HepG2 (cell line): ENCODE data around the gene WASF1. TPM values are rescaled to one million over a fixed set of nuclear protein-coding genes. Genes with fewer than 3 reads are reported as not detected.
A peak's percentile ranks its signal among the peaks of the same experiment; 100 is the strongest.

Experiments used
- ATF7-NPFF ChIP-seq: sonication (generic); formaldehyde crosslinking; IDR thresholded peaks from 2 replicates; pipeline ENCODE4 v1.8.1; 2023; ENCODE audit warnings: mild to moderate bottlenecking, low read depth, missing genetic modification reagents, moderate library complexity
- KDM4B ChIP-seq: sonication (generic); formaldehyde crosslinking; IDR thresholded peaks from 2 replicates; pipeline ENCODE4 v1.4.0; 2020; ENCODE audit warnings: missing genetic modification reagents
- MIER2 ChIP-seq: IDR thresholded peaks from 2 replicates; pipeline ENCODE4 v1.6.1; 2016; ENCODE audit warnings: missing biosample characterization, missing genetic modification reagents
- NCOA5 ChIP-seq: sonication (generic); formaldehyde crosslinking; IDR thresholded peaks from 2 replicates; pipeline ENCODE4 v1.4.0; 2020; ENCODE audit warnings: missing genetic modification reagents
- SMAD3 ChIP-seq: sonication (generic); formaldehyde crosslinking; IDR thresholded peaks from 2 replicates; pipeline ENCODE4 v1.4.0; 2020; ENCODE audit warnings: missing genetic modification reagents
- TARDBP ChIP-seq: sonication (generic); formaldehyde crosslinking; IDR thresholded peaks from 2 replicates; pipeline ENCODE4 v1.8.0; 2022; ENCODE audit warnings: mild to moderate bottlenecking, missing genetic modification reagents
- THYN1 ChIP-seq: sonication (generic); formaldehyde crosslinking; IDR thresholded peaks from 2 replicates; pipeline ENCODE4 v1.8.1; 2023; ENCODE audit warnings: low read depth, mild to moderate bottlenecking, moderate library complexity, missing genetic modification reagents, borderline replicate concordance
- ZFP36L1 ChIP-seq: sonication (generic); formaldehyde crosslinking; IDR thresholded peaks from 2 replicates; pipeline ENCODE4 v1.8.0; 2022; ENCODE audit warnings: mild to moderate bottlenecking, missing genetic modification reagents, moderate library complexity
- ZMYM4 ChIP-seq: sonication (generic); formaldehyde crosslinking; IDR thresholded peaks from 2 replicates; pipeline ENCODE4 v1.8.1; 2023; ENCODE audit warnings: mild to moderate bottlenecking, missing genetic modification reagents
- ZNF317 ChIP-seq: sonication (generic); formaldehyde crosslinking; IDR thresholded peaks from 2 replicates; pipeline ENCODE4 v1.5.0; 2020; ENCODE audit warnings: mild to moderate bottlenecking, missing genetic modification reagents
- ZNF562 ChIP-seq: sonication (generic); formaldehyde crosslinking; IDR thresholded peaks from 2 replicates; pipeline ENCODE4 v1.8.0; 2022; ENCODE audit warnings: missing genetic modification reagents, borderline replicate concordance
- ZNF589 ChIP-seq: sonication (generic); formaldehyde crosslinking; conservative IDR thresholded peaks from 2 replicates; pipeline ENCODE4 v1.8.0; 2022; ENCODE audit warnings: mild to moderate bottlenecking, moderate library complexity, missing genetic modification reagents
- ZNF674 ChIP-seq: sonication (generic); formaldehyde crosslinking; IDR thresholded peaks from 2 replicates; pipeline ENCODE4 v1.5.0; 2020; ENCODE audit warnings: low read depth, mild to moderate bottlenecking, missing genetic modification reagents
- ZSCAN22 ChIP-seq: sonication (generic); formaldehyde crosslinking; IDR thresholded peaks from 2 replicates; pipeline ENCODE4 v1.4.0; 2020; ENCODE audit warnings: mild to moderate bottlenecking, missing genetic modification reagents
- polyA plus RNA-seq, 8 experiments: library from polyadenylated mRNA; depleted of rRNA in 3 of 8; stranded (reverse) in 7 of 8; unstranded in 1 of 8; fragments of >200 nt; fragmentation: Illumina TruSeq in 4 of 8; extraction: Trizol in 4 of 8; gene quantifications; 2 replicates each; pipeline versions ENCODE4 v1.2.1 to v1.2.3, GENCODE V29; 2011 to 2016; ENCODE audit warnings: low read depth in 4 of 8, missing spikeins in 1 of 8, mixed read lengths in 1 of 8; ENCODE audit not compliant: insufficient read depth in 1 of 8
- total RNA-seq, 5 experiments: library from RNA; depleted of rRNA; stranded (reverse); fragments of >200 nt; fragmentation: Illumina TruSeq; extraction: Trizol; gene quantifications; 2 replicates each; pipeline ENCODE4 v1.2.3, GENCODE V29; 2016; ENCODE audit warnings: low read depth in 1 of 5
- TF ChIP-seq, protein P1 (sequence below): sonication (generic); formaldehyde crosslinking; IDR thresholded peaks from 2 replicates; pipeline ENCODE4 v1.4.0; 2020; ENCODE audit warnings: missing genetic modification reagents, mild to moderate bottlenecking, borderline replicate concordance
- TF ChIP-seq, protein P2 (sequence below): sonication (generic); formaldehyde crosslinking; IDR thresholded peaks from 2 replicates; pipeline ENCODE4 v1.9.0; 2021; ENCODE audit warnings: missing genetic modification reagents, mild to moderate bottlenecking, borderline replicate concordance
- TF ChIP-seq, protein P3 (sequence below): IDR thresholded peaks from 2 replicates; pipeline ENCODE4 v1.6.1; 2016
- TF ChIP-seq, protein P4 (sequence below): sonication (generic); formaldehyde crosslinking; IDR thresholded peaks from 2 replicates; pipeline ENCODE4 v1.4.0; 2020; ENCODE audit warnings: missing genetic modification reagents, mild to moderate bottlenecking, borderline replicate concordance
- TF ChIP-seq, protein P5 (sequence below): sonication (generic); formaldehyde crosslinking; IDR thresholded peaks from 2 replicates; pipeline ENCODE4 v1.9.0; 2022; ENCODE audit warnings: low read depth, missing genetic modification reagents

Gene WASF1
- total and polyA plus RNA-seq, 2 of the 13 experiments (the other 11 are each of a cell fraction or from before 2014, with no cell fraction given) = 8.5 to 17.3 TPM

DNA sequence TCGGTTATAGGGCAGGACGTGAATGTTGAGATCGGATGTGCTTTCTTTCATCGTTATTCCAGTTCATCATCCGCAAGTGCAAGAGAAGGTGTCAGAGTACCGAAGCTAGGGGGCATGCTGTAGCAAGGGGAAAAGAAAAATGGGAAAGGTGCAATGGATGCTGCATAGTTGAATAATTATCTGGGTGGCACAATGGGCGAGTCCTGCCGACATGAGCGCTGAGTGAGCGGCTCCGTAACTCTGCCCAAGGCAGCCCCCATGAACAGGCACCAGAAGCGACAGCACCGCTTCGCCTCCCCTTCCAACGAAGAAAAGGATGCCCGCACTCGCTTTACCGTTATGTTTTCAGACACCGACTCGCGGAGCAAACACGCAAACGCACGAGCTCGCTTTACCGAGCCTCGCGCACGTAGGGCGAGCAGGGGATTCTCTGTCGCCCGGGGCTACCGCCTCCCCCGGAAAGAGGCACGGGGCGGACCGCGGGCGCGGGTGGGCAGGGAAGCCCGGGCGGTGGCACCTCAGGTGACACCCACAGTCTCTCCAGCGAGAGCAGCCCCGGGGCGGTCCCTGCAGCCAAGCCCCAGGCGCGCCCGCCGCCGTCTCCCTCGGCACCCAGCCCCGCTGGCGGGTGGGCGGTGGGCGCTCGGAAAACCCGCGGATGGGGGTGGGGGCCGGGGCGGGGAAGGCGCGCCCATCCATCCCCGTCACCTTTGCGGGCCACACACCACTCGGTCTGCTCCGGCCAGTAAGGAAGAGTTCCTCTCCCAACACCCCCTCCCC, 654 bp downstream of the WASF1 start (continued):
- TF ChIP-seq, protein P1, sequence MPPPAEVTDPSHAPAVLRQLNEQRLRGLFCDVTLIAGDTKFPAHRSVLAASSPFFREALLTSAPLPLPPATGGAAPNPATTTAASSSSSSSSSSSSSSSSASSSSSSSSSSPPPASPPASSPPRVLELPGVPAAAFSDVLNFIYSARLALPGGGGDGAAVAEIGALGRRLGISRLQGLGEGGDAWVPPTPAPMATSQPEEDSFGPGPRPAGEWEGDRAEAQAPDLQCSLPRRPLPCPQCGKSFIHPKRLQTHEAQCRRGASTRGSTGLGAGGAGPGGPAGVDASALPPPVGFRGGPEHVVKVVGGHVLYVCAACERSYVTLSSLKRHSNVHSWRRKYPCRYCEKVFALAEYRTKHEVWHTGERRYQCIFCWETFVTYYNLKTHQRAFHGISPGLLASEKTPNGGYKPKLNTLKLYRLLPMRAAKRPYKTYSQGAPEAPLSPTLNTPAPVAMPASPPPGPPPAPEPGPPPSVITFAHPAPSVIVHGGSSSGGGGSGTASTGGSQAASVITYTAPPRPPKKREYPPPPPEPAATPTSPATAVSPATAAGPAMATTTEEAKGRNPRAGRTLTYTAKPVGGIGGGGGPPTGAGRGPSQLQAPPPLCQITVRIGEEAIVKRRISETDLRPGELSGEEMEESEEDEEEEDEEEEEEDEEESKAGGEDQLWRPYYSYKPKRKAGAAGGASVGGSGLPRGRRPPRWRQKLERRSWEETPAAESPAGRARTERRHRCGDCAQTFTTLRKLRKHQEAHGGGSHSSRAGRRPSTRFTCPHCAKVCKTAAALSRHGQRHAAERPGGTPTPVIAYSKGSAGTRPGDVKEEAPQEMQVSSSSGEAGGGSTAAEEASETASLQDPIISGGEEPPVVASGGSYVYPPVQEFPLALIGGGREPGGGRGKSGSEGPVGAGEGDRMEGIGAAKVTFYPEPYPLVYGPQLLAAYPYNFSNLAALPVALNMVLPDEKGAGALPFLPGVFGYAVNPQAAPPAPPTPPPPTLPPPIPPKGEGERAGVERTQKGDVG (CRISPR knock-in tag) = no peak
- TF ChIP-seq NCOA5 (CRISPR knock-in tag) (no peak), ZNF562 (CRISPR knock-in tag) (no peak), ZNF589 (peak; percentile 17; the same call in 1 of the 2 replicates), ZNF317 (CRISPR knock-in tag) (0 out of 2 replicates have a peak, but pooled peaks have one; percentile 31), ZNF674 (0 out of 2 replicates have a peak, but pooled peaks have one; percentile 72), ZFP36L1 (CRISPR knock-in tag) (no peak), KDM4B (CRISPR knock-in tag) (no peak), MIER2 (CRISPR knock-in tag) (peak; percentile 29; the same call in 1 of the 2 replicates), ZSCAN22 (CRISPR knock-in tag) (no peak), ZMYM4 (0 out of 2 replicates have a peak, but pooled peaks have one; percentile 15), TARDBP (CRISPR knock-in tag) (no peak), THYN1 (CRISPR knock-in tag) (no peak), SMAD3 (CRISPR knock-in tag) (0 out of 2 replicates have a peak, but pooled peaks have one; percentile 58), ATF7-NPFF (CRISPR knock-in tag) (peak; percentile 42; the same call in 1 of the 2 replicates)
- TF ChIP-seq, protein P2, sequence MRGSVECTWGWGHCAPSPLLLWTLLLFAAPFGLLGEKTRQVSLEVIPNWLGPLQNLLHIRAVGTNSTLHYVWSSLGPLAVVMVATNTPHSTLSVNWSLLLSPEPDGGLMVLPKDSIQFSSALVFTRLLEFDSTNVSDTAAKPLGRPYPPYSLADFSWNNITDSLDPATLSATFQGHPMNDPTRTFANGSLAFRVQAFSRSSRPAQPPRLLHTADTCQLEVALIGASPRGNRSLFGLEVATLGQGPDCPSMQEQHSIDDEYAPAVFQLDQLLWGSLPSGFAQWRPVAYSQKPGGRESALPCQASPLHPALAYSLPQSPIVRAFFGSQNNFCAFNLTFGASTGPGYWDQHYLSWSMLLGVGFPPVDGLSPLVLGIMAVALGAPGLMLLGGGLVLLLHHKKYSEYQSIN (CRISPR knock-in tag) = no peak
- TF ChIP-seq, protein P3, sequence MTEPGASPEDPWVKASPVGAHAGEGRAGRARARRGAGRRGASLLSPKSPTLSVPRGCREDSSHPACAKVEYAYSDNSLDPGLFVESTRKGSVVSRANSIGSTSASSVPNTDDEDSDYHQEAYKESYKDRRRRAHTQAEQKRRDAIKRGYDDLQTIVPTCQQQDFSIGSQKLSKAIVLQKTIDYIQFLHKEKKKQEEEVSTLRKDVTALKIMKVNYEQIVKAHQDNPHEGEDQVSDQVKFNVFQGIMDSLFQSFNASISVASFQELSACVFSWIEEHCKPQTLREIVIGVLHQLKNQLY = no peak
- TF ChIP-seq, protein P4, sequence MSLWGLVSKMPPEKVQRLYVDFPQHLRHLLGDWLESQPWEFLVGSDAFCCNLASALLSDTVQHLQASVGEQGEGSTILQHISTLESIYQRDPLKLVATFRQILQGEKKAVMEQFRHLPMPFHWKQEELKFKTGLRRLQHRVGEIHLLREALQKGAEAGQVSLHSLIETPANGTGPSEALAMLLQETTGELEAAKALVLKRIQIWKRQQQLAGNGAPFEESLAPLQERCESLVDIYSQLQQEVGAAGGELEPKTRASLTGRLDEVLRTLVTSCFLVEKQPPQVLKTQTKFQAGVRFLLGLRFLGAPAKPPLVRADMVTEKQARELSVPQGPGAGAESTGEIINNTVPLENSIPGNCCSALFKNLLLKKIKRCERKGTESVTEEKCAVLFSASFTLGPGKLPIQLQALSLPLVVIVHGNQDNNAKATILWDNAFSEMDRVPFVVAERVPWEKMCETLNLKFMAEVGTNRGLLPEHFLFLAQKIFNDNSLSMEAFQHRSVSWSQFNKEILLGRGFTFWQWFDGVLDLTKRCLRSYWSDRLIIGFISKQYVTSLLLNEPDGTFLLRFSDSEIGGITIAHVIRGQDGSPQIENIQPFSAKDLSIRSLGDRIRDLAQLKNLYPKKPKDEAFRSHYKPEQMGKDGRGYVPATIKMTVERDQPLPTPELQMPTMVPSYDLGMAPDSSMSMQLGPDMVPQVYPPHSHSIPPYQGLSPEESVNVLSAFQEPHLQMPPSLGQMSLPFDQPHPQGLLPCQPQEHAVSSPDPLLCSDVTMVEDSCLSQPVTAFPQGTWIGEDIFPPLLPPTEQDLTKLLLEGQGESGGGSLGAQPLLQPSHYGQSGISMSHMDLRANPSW (CRISPR knock-in tag) = no peak
- TF ChIP-seq, protein P5, sequence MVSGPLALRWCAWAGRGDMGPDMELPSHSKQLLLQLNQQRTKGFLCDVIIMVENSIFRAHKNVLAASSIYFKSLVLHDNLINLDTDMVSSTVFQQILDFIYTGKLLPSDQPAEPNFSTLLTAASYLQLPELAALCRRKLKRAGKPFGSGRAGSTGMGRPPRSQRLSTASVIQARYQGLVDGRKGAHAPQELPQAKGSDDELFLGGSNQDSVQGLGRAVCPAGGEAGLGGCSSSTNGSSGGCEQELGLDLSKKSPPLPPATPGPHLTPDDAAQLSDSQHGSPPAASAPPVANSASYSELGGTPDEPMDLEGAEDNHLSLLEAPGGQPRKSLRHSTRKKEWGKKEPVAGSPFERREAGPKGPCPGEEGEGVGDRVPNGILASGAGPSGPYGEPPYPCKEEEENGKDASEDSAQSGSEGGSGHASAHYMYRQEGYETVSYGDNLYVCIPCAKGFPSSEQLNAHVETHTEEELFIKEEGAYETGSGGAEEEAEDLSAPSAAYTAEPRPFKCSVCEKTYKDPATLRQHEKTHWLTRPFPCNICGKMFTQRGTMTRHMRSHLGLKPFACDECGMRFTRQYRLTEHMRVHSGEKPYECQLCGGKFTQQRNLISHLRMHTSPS (CRISPR knock-in tag) = peak; percentile 65; the same call in 1 of the 2 replicates
